ENCODE measurements around the gene SPATS1.

DNA sequence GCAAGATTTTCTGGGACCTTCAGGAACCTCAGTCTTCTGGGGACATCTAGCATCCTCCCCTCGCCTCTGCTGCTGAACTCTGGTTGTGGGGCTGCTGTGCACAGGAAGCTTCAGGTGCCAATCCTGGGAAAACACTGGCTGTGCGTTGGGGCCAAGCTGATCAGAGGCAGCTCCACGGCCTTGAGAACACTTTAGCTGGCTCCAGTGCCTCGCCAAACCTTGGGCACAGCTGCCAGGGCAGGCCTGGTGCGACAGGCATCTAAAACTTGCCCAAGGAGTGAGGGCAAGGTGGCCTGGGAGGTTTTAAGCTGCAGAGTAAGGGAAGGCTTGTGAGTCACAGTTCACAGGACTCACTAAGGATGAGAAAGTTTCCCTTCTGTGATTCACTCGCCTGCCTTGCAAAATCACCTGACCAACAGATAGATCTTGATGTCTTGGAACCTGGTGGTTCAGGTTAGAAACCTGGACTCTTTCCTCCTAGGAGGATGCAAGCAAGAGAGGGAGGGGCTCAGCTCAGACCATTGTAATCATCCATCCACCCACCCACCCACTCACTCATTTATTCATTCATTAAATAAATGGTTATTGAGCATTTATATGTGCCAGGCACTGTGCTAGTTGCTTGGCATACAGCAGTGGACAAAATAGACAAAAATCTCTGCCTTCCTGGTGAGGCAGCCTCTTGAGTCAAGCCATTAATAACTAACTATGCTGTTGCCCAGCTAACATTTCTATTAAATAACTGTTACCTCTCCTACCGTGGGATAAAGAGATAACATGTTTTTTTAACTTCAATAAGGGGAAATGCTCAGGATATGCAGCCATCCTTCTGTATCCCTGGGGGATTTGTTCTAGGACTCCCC, 2.5 kb upstream of the SPATS1 start:
- TF ChIP-seq, protein P1, sequence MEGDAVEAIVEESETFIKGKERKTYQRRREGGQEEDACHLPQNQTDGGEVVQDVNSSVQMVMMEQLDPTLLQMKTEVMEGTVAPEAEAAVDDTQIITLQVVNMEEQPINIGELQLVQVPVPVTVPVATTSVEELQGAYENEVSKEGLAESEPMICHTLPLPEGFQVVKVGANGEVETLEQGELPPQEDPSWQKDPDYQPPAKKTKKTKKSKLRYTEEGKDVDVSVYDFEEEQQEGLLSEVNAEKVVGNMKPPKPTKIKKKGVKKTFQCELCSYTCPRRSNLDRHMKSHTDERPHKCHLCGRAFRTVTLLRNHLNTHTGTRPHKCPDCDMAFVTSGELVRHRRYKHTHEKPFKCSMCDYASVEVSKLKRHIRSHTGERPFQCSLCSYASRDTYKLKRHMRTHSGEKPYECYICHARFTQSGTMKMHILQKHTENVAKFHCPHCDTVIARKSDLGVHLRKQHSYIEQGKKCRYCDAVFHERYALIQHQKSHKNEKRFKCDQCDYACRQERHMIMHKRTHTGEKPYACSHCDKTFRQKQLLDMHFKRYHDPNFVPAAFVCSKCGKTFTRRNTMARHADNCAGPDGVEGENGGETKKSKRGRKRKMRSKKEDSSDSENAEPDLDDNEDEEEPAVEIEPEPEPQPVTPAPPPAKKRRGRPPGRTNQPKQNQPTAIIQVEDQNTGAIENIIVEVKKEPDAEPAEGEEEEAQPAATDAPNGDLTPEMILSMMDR (IDR thresholded peaks at IDR 0.05; ENCODE audit: poor library complexity, severe bottlenecking) = no peak
- no peak for TF ChIP-seq TAF1 (IDR thresholded peaks at IDR 0.05; ENCODE audit: low read depth)
- TF ChIP-seq MXI1 (conservative IDR thresholded peaks at IDR 0.05; ENCODE audit: poor library complexity, severe bottlenecking) = no peak
